Measurements from ENCODE around the gene DNAH2. TPM values are rescaled to one million over a fixed set of nuclear protein-coding genes. Genes with fewer than 3 reads are reported as not detected.

Gene DNAH2
- total RNA-seq (2014; rRNA removed; shearing (Covaris generic)): not detected in 2 replicates

- Histone ChIP-seq H3K4me1 (replicated peaks) (peaks cover 11% of the 10 kb centered on the region), H3K9me3 (replicated peaks) (no peaks in the 10 kb centered on the region), H3K27me3 (replicated peaks) (peaks cover 46% of the 10 kb centered on the region), H3K27ac (no peak within 1 kb of the TSS), H3K36me3 (no peaks in the 10 kb centered on the region), H3K4me3 (peak within 1 kb of the TSS; percentile 45)
- DNase-seq (ENCODE audit: low read depth in 1 of 2, low spot score in 2 of 2): peak; percentile 84
Measured at GRCh38 chr17:7716901-7717755, at the start of gene DNAH2. Gene DNAH2, plus strand, starts transcription at chr17:7717744. Its CDS starts 1,991 bp downstream, at chr17:7719735.

DNA sequence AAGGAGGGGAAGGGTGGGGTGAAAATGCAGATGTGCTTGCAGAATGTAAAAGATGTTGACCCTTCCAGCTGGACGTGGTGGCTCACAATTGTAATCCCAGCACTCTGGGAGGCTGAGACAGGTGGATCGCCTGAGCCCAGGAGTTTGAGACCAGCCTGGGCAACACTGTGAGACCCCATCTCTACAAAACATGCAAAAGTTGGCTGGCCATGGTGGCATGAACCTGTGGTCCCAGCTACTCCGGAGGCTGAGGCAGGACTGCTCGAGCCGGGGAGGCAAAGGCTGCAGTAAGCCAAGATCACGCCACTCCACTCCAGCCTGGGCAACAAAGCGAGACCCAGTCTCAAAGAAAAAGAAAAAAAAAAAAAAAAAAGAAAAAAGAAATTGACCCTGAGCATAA, 49.1 kb upstream of the DNAH2 start:
- no peak for DNase-seq (ENCODE audit: low read depth in 1 of 2, low spot score in 2 of 2)
- Histone ChIP-seq H3K27ac (no peak overlapping the region), H3K27me3 (replicated peaks) (no peaks in the 10 kb centered on the region), H3K9me3 (replicated peaks) (peaks cover 4% of the 10 kb centered on the region; the same call in 1 of the 2 replicates), H3K4me3 (no peak overlapping the region), H3K4me1 (replicated peaks) (no peaks in the 10 kb centered on the region), H3K36me3 (peaks cover 61% of the 10 kb centered on the region)

GRCh38 chr17:7673239-7673638, 44.3 kb upstream of the DNAH2 start:
- Histone ChIP-seq H3K4me3 (no peak overlapping the region), H3K27me3 (replicated peaks) (no peaks in the 10 kb centered on the region), H3K36me3 (peaks cover 77% of the 10 kb centered on the region), H3K27ac (no peak overlapping the region), H3K4me1 (replicated peaks) (no peaks in the 10 kb centered on the region), H3K9me3 (replicated peaks) (peaks cover 5% of the 10 kb centered on the region; the same call in 1 of the 2 replicates)
- no peak for DNase-seq (ENCODE audit: low read depth in 1 of 2, low spot score in 2 of 2)

DNA sequence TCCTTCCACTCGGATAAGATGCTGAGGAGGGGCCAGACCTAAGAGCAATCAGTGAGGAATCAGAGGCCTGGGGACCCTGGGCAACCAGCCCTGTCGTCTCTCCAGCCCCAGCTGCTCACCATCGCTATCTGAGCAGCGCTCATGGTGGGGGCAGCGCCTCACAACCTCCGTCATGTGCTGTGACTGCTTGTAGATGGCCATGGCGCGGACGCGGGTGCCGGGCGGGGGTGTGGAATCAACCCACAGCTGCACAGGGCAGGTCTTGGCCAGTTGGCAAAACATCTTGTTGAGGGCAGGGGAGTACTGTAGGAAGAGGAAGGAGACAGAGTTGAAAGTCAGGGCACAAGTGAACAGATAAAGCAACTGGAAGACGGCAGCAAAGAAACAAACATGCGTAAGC, 42.6 kb upstream of the DNAH2 start:
- Histone ChIP-seq H3K27ac (no peak overlapping the region), H3K36me3 (peaks cover 62% of the 10 kb centered on the region), H3K27me3 (replicated peaks) (no peaks in the 10 kb centered on the region), H3K4me3 (no peak overlapping the region), H3K4me1 (replicated peaks) (no peaks in the 10 kb centered on the region), H3K9me3 (replicated peaks) (peaks cover 5% of the 10 kb centered on the region; the same call in 1 of the 2 replicates)
- no peak for DNase-seq (ENCODE audit: low read depth in 1 of 2, low spot score in 2 of 2)

GRCh38 chr17:7676533-7676932, 41.0 kb upstream of the DNAH2 start:
- Histone ChIP-seq H3K27me3 (replicated peaks) (no peaks in the 10 kb centered on the region), H3K9me3 (replicated peaks) (peaks cover 5% of the 10 kb centered on the region; the same call in 1 of the 2 replicates), H3K36me3 (peaks cover 46% of the 10 kb centered on the region), H3K27ac (no peak overlapping the region), H3K4me1 (replicated peaks) (no peaks in the 10 kb centered on the region), H3K4me3 (no peak overlapping the region)
- DNase-seq (ENCODE audit: low read depth in 1 of 2, low spot score in 2 of 2): no peak

GRCh38 chr17:7677388-7678067, 40.0 kb upstream of the DNAH2 start:
- no peak overlapping the region for H3K4me3 ChIP-seq
- no peaks in the 10 kb centered on the region for H3K27me3 ChIP-seq (replicated peaks)
- no peak for DNase-seq (ENCODE audit: low read depth in 1 of 2, low spot score in 2 of 2)
- H3K36me3 ChIP-seq: peaks cover 40% of the 10 kb centered on the region
- H3K4me1 ChIP-seq (replicated peaks): no peaks in the 10 kb centered on the region
- H3K9me3 ChIP-seq (replicated peaks): peaks cover 5% of the 10 kb centered on the region; the same call in 1 of the 2 replicates
- no peak overlapping the region for H3K27ac ChIP-seq

DNA sequence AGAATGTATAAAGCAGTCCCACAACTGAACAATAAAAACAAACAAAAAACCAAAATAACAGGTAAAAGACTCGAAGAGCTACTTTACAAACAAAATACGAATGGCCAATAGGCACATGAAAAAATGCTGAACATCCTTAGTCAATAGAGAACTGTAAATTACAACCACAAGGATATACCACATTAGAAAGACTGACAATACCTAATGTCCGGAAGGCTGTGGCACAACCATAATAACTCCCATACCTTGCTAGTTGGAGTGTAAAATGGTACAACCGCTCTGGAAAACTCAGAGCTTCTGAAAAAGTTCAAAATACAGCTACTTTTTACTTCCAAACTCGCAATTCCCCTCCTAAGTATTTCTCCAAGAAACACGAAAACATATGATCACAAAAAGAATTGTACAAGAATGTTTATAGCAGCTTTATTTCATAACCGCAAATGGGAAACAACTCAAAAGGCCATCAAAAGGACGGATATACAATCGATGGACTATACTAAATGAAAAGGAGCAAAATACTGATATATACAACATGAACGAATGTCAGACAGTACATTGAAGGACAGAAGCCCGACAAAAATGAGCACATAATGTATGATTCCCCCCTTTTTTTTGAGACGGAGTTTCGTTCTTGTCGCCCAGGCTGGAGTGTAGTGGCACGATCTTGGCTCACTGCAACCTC, 32.6 kb upstream of the DNAH2 start:
- Histone ChIP-seq H3K27me3 (replicated peaks) (no peaks in the 10 kb centered on the region), H3K4me3 (peak overlapping the region; percentile 61), H3K27ac (peak overlapping the region; percentile 93), H3K36me3 (peaks cover 23% of the 10 kb centered on the region), H3K4me1 (replicated peaks) (peaks cover 18% of the 10 kb centered on the region), H3K9me3 (replicated peaks) (no peaks in the 10 kb centered on the region)
- DNase-seq (ENCODE audit: low read depth in 1 of 2, low spot score in 2 of 2): no peak

GRCh38 chr17:7685533-7686221, 31.9 kb upstream of the DNAH2 start:
- Histone ChIP-seq H3K27me3 (replicated peaks) (no peaks in the 10 kb centered on the region), H3K27ac (peak overlapping the region; percentile 93), H3K4me3 (peak overlapping the region; percentile 61), H3K4me1 (replicated peaks) (peaks cover 18% of the 10 kb centered on the region), H3K36me3 (peaks cover 26% of the 10 kb centered on the region), H3K9me3 (replicated peaks) (no peaks in the 10 kb centered on the region)
- peak; percentile 91 to 96 for DNase-seq (ENCODE audit: low read depth in 1 of 2, low spot score in 2 of 2)

GRCh38 chr17:7686222-7687071, 31.1 kb upstream of the DNAH2 start:
- DNase-seq (ENCODE audit: low read depth in 1 of 2, low spot score in 2 of 2): peak; percentile 75 to 98
- H3K27me3 ChIP-seq (replicated peaks): no peaks in the 10 kb centered on the region

DNA sequence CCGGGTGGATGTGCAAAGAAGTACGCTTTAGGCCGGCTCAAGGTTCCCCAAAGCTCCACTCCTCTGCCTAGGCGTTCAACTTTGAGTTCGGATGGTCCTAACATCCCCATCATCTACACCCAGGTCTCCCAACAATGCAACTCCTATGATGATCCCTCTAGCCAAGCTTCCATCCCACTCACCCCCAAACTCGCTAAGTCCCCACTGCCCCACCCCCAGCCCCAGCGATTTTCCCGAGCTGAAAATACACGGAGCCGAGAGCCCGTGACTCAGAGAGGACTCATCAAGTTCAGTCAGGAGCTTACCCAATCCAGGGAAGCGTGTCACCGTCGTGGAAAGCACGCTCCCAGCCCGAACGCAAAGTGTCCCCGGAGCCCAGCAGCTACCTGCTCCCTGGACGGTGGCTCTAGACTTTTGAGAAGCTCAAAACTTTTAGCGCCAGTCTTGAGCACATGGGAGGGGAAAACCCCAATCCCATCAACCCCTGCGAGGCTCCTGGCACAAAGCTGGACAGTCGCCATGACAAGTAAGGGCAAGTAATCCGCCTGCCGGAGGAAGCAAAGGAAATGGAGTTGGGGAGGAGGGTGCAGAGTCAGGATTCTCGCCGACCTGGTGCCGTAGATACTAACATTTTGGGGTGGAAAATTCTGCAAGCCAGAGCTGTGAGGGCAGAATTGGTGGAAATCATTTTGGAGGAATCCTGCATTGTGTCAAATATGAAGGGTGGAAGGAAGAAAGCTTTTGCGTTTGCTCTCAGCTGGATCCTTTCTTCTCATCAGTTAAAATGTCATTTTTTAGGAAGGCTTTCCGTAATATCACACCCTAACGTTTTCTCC, 30.3 kb upstream of the DNAH2 start, which contains the start of gene TP53:
TP53 (minus strand) TSS at position 419 of the 836 bp plus-strand sequence. CDS start 10,896 bp downstream, outside the sequence.
- Histone ChIP-seq H3K4me1 (replicated peaks) (peaks cover 18% of the 10 kb centered on the region), H3K9me3 (replicated peaks) (no peaks in the 10 kb centered on the region), H3K27me3 (replicated peaks) (no peaks in the 10 kb centered on the region), H3K36me3 (peaks cover 26% of the 10 kb centered on the region), H3K4me3 (peak within 1 kb of the TSS; percentile 61), H3K27ac (peak within 1 kb of the TSS; percentile 93)
- DNase-seq (ENCODE audit: low read depth in 1 of 2, low spot score in 2 of 2): peak; percentile 90 to 91

More at GRCh38 chr17:7686222-7687071, 31.1 kb upstream of the DNAH2 start:
- peaks cover 18% of the 10 kb centered on the region for H3K4me1 ChIP-seq (replicated peaks)
- peaks cover 26% of the 10 kb centered on the region for H3K36me3 ChIP-seq
- no peaks in the 10 kb centered on the region for H3K9me3 ChIP-seq (replicated peaks)
- peak overlapping the region; percentile 61 for H3K4me3 ChIP-seq
- peak overlapping the region; percentile 93 for H3K27ac ChIP-seq

DNA sequence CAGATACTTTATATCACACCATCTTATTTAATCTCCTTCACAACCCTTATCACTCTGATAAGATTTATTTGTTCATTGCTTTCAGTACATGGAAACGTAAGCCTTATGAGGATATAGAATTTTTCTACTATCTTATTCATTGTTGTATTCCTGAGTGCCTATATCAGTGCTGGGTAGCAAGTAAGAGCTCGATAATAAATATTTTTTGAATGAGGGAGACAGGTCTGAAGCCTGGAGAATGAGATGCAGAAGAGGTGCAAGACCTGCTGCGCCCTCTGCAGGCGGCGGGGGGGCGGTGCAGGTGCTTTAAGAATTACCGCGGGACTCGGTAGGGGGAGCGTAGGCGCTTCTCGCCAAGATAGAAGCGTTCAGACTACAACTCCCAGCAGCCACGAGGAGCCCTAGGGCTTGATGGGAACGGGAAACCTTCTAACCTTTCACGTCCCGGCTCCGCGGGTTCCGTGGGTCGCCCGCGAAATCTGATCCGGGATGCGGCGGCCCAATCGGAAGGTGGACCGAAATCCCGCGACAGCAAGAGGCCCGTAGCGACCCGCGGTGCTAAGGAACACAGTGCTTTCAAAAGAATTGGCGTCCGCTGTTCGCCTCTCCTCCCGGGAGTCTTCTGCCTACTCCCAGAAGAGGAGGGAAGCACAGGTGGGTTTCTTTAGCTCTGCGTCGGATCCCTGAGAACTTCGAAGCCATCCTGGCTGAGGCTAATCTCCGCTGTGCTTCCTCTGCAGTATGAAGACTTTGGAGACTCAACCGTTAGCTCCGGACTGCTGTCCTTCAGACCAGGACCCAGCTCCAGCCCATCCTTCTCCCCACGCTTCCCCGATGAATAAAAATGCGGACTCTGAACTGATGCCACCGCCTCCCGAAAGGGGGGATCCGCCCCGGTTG, 29.4 kb upstream of the DNAH2 start, which contains the start of gene WRAP53:
WRAP53 (plus strand) TSS at position 570 of the 900 bp plus-strand sequence; CDS start at position 742, 172 bp downstream.
- Histone ChIP-seq H3K4me3 (peak within 1 kb of the TSS; percentile 61), H3K27me3 (replicated peaks) (no peaks in the 10 kb centered on the region), H3K36me3 (peaks cover 24% of the 10 kb centered on the region), H3K4me1 (replicated peaks) (peaks cover 18% of the 10 kb centered on the region), H3K27ac (peak within 1 kb of the TSS; percentile 93), H3K9me3 (replicated peaks) (no peaks in the 10 kb centered on the region)
- DNase-seq (ENCODE audit: low read depth in 1 of 2, low spot score in 2 of 2): peak; percentile 97 to 99
